UCSD-AML1 (cell line): ENCODE measurements around the gene RBMS3.
A peak's percentile ranks its signal among the peaks of the same experiment; 100 is the strongest.
"Not testable (repeated sequence)": the region's sequence is repeated elsewhere in the genome, so short reads cannot be mapped to it uniquely, and the experiment has no call there.

ENCODE experiments used
- DNase-seq: peaks from one replicate; lab custom pipeline; 2025; ENCODE audit not compliant: unreplicated experiment; lab: John Stamatoyannopoulos, UW

RBMS3 gene

DNA sequence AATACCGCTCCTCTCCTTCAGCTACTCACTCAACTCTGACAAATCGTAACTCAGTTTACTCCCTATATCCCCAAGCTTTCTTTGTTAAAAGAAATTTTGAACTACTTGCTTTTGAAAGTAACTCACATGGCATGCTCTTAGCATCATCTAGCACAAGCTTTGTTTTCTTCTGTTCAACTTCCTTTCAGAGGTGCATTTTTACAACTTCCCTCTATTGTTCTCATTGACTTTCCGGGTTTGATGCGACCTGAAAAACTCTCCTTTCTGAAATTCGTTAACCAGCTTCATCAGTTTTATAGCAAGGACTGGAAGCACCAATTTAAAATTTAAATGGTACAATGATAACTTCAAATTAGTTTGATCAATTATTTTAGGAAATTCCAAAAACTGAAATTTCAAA is 696.0 kb downstream of the RBMS3 start:
- no peak for DNase-seq

GRCh38 chr3:29977360-29977759 is 696.5 kb downstream of the RBMS3 start:
- no peak for DNase-seq

DNA sequence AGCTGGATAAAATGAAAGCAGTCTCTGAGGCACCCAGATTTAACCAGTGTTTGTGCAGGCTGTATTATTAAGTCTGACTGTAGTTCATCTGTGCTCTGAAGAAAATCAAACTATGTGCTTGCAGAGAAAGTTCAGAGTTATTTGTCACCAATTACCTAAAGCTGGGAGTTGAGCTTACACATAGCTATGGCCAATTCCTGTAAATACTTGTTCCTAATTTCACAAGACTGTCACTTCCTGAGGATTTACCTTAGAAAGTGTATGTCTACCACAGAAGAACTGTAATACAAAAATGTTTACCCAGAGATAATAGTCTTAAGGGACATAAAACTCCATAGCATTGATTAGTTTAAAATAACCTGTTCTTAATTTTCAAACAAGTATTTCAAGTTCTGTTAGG is 697.2 kb downstream of the RBMS3 start:
- no peak for DNase-seq

- no peak for DNase-seq
These were observed 710.3 kb downstream of the RBMS3 start for GRCh38 chr3:29991198-29991597.

DNA sequence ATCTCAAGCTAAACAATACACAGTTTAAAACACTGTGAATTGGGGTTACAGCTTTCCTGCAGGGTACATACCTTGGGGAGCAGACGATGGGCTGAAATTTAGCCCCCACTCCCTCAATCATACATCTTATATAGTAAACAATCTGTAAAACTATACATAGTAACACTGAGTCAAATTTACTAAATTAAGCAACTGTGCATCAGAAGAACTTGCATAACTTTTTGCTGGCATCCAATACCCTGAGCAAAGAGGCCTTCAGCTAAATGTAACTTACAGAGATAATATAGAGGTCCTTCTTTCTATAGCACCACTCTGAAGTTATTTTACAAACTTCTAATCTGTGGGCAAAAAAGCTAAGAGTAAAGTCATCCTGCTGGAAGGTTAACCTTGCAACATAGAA is 721.9 kb downstream of the RBMS3 start:
- DNase-seq: no peak

DNA sequence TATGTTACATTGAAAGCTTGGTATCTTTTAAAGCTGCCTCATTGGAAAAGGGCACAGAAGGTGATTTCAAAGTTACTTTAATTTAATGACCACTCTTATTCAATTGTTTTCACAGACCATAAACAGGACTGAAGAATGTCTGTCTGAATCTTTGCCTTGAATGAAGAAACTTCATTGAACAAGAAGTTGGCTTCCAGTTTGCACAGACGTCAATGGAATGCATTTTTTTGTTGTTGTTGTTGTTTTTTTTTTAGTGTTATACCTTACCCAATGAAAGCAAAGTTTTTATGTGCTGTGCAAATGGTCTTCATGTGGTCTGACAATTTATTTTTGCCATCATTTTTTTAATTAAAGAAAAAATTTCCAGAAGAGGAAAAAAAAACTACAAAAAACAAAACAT is 722.9 kb downstream of the RBMS3 start:
- no peak for DNase-seq

- DNase-seq: no peak
These were observed 723.6 kb downstream of the RBMS3 start for GRCh38 chr3:30004481-30004880.

DNA sequence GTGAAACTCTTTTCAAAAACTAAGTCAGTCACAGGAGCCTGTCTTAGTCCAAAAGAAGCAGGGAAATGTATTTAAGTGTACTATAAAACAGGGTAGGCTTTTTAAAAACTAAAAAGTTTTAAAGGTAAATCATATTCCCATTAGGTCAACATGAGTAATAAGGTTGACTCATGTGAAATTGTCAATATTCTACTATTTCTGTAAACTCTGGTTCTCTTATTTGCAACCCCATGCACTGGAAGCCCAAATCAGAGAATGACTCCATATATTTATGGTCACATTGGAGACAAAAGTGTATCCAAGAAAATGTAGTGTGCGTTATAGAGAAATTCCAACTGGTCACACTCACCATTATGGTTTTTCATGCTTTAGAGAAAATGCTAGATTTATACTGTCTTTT is 725.2 kb downstream of the RBMS3 start:
- no peak for DNase-seq

GRCh38 chr3:30007668-30008067 is 726.8 kb downstream of the RBMS3 start:
- no peak for DNase-seq

GRCh38 chr3:30011237-30011803 is 730.4 kb downstream of the RBMS3 start:
- DNase-seq: no peak

DNA sequence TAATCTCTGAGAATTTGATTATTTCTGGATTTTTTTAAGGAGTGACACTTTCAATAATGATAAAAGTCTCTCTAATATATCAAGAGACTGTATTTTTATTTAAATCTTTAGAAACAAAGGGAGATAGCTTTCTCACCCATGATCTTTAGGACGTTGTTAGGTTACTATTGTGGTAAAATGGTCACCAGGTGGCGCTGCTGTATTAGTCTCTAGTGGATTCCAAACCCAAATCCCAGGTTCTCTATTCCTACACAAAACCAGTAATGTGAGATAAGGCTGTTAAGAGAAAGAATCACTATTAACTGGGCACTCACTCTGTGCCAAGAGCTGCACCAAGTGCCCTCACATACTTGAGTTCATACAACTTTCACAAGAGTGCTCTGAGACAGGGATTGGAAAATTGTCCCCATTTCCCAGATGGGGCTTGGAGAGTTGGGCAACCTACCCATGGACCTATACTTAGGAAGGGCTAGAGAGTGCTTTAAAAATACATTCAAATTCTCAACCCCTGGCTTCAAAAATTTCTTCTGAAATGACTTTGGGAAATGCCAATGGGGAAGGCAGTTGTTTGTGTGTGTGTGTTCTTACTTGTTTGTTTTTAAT is 732.2 kb downstream of the RBMS3 start:
- DNase-seq: peak; percentile 15

DNA sequence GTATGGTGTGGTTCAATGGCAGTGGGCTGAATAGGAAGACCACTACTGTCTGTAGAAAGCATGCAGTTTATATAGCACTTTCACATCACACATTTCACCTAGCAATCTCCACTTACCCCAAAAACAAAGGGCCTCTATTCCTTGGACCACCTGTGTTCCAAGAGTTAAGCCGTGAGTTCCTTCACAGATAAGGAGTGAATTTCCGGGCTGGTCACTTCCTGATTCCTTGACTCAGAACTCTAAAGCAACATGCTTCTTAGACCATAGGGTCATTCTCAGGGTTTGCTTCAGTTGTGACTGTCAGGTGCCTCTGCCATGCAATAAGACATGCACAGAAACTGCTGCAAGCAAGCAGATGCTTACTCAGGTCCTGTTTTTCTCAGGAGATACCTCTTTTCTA is 737.0 kb downstream of the RBMS3 start:
- no peak for DNase-seq

DNA sequence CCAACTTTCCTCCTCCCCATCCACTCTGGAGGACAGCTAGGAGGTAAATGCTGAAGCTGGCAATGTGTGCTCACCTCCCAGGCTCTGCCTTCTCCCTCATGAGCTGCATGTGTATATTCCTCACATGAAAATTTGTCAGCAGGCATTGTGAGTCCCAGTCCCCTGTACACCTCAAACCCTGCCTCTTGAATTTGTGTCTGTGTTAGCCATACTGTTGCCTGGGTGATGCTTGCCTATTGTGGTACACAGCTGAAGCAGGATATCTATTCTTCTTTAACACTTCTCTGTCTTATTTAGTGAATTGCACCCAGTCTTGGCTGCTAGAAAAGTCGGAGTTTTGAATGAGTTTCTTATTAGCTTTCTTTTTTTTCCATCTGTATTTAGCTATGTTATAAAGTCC is 739.5 kb downstream of the RBMS3 start:
- no peak for DNase-seq

- no peak for DNase-seq
These were observed 743.6 kb downstream of the RBMS3 start for GRCh38 chr3:30024466-30024865.

DNA sequence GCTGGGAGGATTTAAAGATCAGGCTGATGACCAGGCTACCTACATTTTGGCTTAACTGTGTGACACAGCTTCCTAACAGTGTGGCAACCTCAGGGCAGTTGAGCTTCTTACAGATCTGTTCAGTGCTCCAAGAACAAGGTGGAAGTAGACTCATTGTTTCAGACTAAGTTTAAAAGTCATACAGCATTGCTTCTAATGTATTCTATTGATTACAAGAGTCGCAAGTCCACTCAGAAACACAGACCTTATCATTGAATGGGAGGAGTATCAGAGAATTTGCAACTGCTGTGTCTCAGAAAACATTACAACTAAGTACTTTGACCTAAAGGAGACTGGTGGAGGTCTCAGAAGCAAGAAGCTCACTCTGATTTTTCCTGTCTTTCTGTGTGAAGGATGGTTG is 746.0 kb downstream of the RBMS3 start:
- DNase-seq: no peak

DNA sequence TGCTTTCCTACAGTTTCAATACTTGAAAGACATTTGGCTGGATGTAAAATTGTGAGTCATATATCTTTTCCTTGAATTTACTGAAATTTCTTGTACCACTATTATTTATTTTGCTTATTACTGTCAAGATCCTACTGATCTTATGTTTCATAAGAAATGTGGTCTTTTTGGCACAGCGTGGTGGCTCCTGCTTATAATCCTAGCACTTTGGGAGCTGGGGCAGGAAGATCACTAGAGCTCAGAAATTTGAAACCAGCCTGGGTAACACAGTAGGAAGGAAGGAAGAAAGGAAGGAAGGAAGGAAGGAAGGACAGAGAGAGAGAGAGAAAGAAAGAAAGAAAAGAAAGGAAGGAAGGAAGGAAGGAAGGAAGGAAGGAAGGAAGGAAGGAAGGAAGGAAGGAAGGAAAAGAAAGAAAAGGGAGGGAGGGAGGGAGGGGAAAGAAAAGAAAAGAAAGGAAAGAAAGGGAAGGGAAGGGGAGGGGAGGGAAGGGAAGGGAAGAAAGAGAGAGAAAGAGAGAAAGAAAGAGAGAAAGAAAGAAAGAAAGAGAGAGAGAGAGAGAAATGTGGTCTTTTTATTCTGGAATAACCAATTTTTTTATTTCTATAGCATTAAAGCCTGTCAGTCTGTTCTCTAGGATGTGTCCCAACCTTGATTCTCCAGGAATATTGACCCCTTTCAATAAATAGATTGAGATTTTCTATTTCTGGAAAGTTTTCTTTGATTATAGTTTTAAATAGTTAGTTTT is 753.5 kb downstream of the RBMS3 start:
- DNase-seq: no peak

DNA sequence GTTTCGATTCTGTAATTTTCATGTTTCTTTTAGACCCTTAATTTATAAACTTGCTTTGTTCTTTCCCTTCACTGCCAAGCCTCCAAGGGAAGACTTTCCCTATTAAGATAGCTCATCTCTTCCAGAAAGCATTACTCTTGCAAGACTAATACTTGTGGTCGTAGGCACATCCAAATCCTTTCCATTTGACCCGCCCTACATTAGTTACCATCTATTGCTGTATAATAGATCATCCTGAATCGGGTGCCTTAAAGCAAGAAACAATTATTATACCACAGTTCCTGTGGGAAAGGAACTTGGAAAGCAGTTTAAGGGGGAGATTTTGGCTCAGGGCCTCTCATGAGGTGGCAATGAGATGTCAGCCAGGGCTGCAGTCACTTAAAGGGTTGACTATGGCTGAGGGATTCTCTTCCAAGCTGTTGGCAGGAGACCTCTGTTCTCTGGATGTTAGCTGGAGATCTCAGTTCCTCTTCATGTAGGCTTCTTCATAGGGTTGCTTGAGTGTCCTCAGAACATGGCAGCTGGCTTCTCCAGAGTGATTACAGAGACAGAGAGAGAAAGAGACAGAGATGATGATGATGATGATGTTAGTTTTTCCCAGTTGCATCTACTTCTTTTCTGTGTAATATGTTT is 755.2 kb downstream of the RBMS3 start:
- no peak for DNase-seq

GRCh38 chr3:30040126-30040525 is 759.3 kb downstream of the RBMS3 start:
- DNase-seq: no peak

DNA sequence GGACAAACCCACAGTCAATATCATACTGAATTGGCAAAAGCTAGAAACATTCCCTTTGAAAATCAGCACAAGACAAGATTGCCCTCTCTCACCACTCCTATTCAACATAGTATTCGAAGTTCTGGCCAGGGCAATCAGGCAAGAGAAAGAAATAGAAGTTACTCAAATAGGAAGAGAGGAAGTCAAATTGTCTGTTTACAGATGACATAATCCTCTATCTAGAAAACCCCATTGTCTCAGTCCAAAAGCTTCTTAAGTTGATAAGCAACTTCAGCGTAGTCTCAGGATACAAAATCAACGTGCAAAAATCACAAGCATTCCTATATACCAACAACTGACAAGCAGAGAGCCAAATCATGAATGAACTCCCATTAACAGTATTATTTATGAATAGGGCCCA is 760.6 kb downstream of the RBMS3 start:
- DNase-seq: not testable (repeated sequence)

- peak; percentile 23 for DNase-seq
These were observed 761.5 kb downstream of the RBMS3 start for GRCh38 chr3:30042274-30042859.

DNA sequence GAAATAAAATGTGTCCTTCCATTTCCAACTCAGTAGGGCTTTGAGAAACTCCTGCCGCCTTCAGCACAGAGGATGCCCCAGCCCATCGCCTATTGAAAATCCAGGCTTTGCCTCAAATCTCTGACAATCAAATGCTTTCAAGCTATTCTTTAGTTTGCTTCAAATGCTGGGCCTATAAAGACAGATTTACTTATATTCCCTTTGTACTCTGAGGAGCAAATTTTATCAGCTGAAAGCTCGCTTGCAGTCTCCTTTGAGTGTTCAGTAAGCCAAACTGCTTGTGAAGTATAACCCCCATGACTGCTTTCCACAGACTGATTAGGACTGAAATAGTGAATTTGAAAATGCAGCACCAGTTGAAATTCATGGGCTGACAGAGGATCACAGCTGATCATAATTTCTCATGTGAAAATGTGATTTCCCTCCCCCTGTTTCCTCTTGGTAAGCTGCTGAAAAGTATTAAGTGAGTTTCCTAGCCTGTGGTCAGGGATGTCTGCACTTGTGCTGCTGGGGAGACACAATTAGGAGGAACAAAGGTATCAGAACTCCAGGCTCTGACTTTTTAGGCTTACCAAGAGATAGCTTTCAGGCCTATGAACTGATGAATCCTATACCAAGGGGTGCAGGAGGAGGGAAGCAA is 762.2 kb downstream of the RBMS3 start:
- no peak for DNase-seq
